Loucy (cell line): ENCODE data around the gene CASZ1.

Experiments
- H2AFZ ChIP-seq: fragments of 200-600 bp; sonication (generic); 2 replicates; pipeline ENCODE4 v1.6.0; 2016; ENCODE audit warnings: antibody characterized with exemption, mild to moderate bottlenecking, low read length, moderate library complexity
- H3F3A ChIP-seq: fragments of 200-600 bp; 2 replicates; pipeline ENCODE4 v1.6.0; 2016; ENCODE audit warnings: antibody characterized with exemption, low read depth, mild to moderate bottlenecking
- H3K27me3 ChIP-seq: fragments of 200-600 bp; sonication (generic); 2 replicates; pipeline ENCODE4 v1.6.1; 2014; ENCODE audit warnings: low read length, mild to moderate bottlenecking; ENCODE audit not compliant: insufficient read depth, poor library complexity, severe bottlenecking
- H3K36me3 ChIP-seq: fragments of 200-600 bp; sonication (generic); 2 replicates; pipeline ENCODE4 v1.6.1; 2016; ENCODE audit warnings: low read length; ENCODE audit not compliant: insufficient read depth
- H3K4me1 ChIP-seq: fragments of 200-600 bp; sonication (generic); 2 replicates; pipeline ENCODE4 v1.5.1; 2014; ENCODE audit warnings: low read length, mild to moderate bottlenecking; ENCODE audit not compliant: insufficient read depth, poor library complexity, severe bottlenecking
- H3K4me2 ChIP-seq: fragments of 200-600 bp; sonication (generic); 2 replicates; pipeline ENCODE4 v1.6.0; 2014; ENCODE audit warnings: antibody characterized with exemption, low read length, low read depth, mild to moderate bottlenecking; ENCODE audit not compliant: poor library complexity, severe bottlenecking
- H3K4me3 ChIP-seq: fragments of 200-600 bp; sonication (generic); 2 replicates; pipeline ENCODE4 v1.5.1; 2014; ENCODE audit warnings: low read length, mild to moderate bottlenecking, mixed read lengths; ENCODE audit not compliant: poor library complexity, severe bottlenecking
- H3K79me2 ChIP-seq: fragments of 200-600 bp; sonication (generic); 2 replicates; pipeline ENCODE4 v1.6.1; 2014; ENCODE audit warnings: low read length; ENCODE audit not compliant: insufficient read depth
- H3K9ac ChIP-seq: fragments of 200-600 bp; sonication (generic); 2 replicates; pipeline ENCODE4 v1.6.0; 2014; ENCODE audit warnings: mild to moderate bottlenecking, low read depth, low read length, moderate library complexity; ENCODE audit not compliant: poor library complexity, severe bottlenecking
- H3K9me2 ChIP-seq: fragments of 200-600 bp; sonication (generic); replicated peaks from 2 replicates; pipeline ENCODE4 v1.6.1; 2016; ENCODE audit warnings: low read depth, low read length, mixed read lengths
- H3K9me3 ChIP-seq: fragments of 200-600 bp; sonication (generic); 2 replicates; pipeline ENCODE4 v1.6.1; 2014; ENCODE audit warnings: mild to moderate bottlenecking, antibody characterized with exemption, low read length, low read depth; ENCODE audit not compliant: insufficient read depth
- H4K20me1 ChIP-seq: fragments of 200-600 bp; sonication (generic); 2 replicates; pipeline ENCODE4 v1.6.0; 2014; ENCODE audit warnings: antibody characterized with exemption, low read length, mild to moderate bottlenecking; ENCODE audit not compliant: insufficient read depth, poor library complexity, severe bottlenecking
- EZH2phosphoT487 ChIP-seq: fragments of 200-600 bp; IDR thresholded peaks from 2 replicates; pipeline ENCODE4 v1.6.1; 2018; ENCODE audit warnings: antibody characterized with exemption, mild to moderate bottlenecking, moderate library complexity, borderline replicate concordance
- TF ChIP-seq, protein P1 (sequence below): fragments of 200-600 bp; sonication (generic); conservative IDR thresholded peaks from 2 replicates; pipeline ENCODE4 v1.5.1; 2014; ENCODE audit warnings: mild to moderate bottlenecking, antibody characterized with exemption, low read length

Gene CASZ1

DNA sequence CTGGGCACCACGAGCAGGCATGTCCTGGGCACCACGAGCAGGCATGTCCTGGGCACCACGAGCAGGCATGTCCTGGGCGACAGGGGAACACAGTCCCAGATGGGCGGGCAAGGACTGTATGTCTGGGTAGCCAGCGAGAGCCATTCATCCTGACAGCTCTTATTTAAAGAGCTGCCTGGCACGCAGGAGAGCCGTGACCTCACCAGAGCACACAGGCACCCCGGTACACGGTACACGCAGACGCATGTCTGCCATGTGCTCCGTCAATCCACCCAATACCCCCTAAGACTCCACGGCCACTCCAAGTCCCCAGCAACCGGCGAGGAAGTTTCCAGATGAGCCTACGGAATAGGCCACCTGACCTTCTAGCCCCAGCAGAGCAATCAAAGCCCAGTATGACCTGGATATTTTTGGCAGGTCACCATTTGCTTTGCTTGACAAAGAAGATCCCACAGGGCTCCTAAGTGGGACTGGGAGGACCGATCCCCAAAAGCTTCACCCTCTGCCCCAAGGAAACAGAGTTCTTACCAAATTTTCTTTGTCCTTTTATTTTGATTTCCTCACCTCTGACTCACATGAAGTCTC lies 51.7 kb downstream of the CASZ1 start:
- no peaks in the 10 kb centered on the region for H3K79me2 ChIP-seq
- H3K9me3 ChIP-seq: no peaks in the 10 kb centered on the region
- no peak for TF ChIP-seq EZH2phosphoT487
- TF ChIP-seq, protein P1, sequence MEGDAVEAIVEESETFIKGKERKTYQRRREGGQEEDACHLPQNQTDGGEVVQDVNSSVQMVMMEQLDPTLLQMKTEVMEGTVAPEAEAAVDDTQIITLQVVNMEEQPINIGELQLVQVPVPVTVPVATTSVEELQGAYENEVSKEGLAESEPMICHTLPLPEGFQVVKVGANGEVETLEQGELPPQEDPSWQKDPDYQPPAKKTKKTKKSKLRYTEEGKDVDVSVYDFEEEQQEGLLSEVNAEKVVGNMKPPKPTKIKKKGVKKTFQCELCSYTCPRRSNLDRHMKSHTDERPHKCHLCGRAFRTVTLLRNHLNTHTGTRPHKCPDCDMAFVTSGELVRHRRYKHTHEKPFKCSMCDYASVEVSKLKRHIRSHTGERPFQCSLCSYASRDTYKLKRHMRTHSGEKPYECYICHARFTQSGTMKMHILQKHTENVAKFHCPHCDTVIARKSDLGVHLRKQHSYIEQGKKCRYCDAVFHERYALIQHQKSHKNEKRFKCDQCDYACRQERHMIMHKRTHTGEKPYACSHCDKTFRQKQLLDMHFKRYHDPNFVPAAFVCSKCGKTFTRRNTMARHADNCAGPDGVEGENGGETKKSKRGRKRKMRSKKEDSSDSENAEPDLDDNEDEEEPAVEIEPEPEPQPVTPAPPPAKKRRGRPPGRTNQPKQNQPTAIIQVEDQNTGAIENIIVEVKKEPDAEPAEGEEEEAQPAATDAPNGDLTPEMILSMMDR: no peak
- H3K36me3 ChIP-seq: no peaks in the 10 kb centered on the region
- no peaks in the 10 kb centered on the region for H4K20me1 ChIP-seq
- H2AFZ ChIP-seq: no peak overlapping the region
- peak overlapping the region; percentile 75 for H3K9ac ChIP-seq
- no peaks in the 10 kb centered on the region for H3K27me3 ChIP-seq
- H3K9me2 ChIP-seq: no peaks in the 10 kb centered on the region
- no peaks in the 10 kb centered on the region for H3F3A ChIP-seq
- no peak overlapping the region for H3K4me3 ChIP-seq
- no peaks in the 10 kb centered on the region for H3K4me1 ChIP-seq
- no peak overlapping the region for H3K4me2 ChIP-seq

DNA sequence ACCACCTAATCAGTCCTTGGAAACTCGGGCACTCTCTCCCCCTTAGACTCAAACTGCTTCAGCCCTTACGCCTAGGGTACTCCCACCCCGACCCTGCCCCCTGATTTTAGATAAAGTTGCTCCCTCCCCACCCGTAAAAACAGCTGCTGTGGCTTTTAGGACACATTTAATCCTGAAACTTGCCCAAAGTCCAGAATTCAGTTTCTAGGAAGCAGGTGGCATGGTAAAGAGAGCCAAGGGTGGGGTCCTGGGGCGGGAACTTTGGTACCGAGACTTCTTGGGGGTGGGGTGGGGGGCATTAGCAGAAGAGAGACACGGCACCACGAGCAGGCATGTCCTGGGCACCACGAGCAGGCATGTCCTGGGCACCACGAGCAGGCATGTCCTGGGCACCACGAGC lies 52.4 kb downstream of the CASZ1 start:
- TF ChIP-seq EZH2phosphoT487: no peak
- TF ChIP-seq, protein P1: no peak
- Histone ChIP-seq H3F3A (no peaks in the 10 kb centered on the region), H3K4me1 (no peaks in the 10 kb centered on the region), H3K9me3 (no peaks in the 10 kb centered on the region), H4K20me1 (no peaks in the 10 kb centered on the region), H3K36me3 (no peaks in the 10 kb centered on the region), H2AFZ (no peak overlapping the region), H3K79me2 (no peaks in the 10 kb centered on the region), H3K4me3 (no peak overlapping the region), H3K9me2 (no peaks in the 10 kb centered on the region), H3K9ac (peak overlapping the region; percentile 75), H3K27me3 (no peaks in the 10 kb centered on the region), H3K4me2 (no peak overlapping the region)

DNA sequence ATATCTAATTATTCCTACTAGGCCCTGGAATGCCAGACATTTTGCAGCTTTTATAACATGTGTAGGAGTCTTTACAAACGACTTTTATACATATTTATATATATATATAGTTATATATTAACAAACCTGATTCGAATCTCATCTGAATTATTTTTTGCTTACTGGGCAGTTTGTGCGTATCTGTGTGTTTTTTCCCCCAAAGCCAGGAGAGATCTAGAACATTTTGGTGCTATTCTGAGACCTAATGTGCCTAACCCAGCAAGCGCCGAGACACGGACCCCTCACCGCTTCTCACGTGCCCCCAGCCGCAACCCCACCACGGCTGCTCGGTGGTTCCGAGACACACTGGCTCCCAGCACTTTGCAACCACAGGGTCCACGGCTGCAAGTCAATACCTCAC lies 54.8 kb downstream of the CASZ1 start:
- no peaks in the 10 kb centered on the region for H3K9me2 ChIP-seq
- H3K79me2 ChIP-seq: no peaks in the 10 kb centered on the region
- H3K36me3 ChIP-seq: no peaks in the 10 kb centered on the region
- H3K9me3 ChIP-seq: no peaks in the 10 kb centered on the region
- TF ChIP-seq, protein P1: no peak
- no peak for TF ChIP-seq EZH2phosphoT487
- H3K4me1 ChIP-seq: no peaks in the 10 kb centered on the region
- H3K4me3 ChIP-seq: no peak overlapping the region
- no peak overlapping the region for H3K9ac ChIP-seq
- no peaks in the 10 kb centered on the region for H3F3A ChIP-seq
- no peak overlapping the region for H3K4me2 ChIP-seq
- H3K27me3 ChIP-seq: no peaks in the 10 kb centered on the region
- H2AFZ ChIP-seq: no peak overlapping the region
- H4K20me1 ChIP-seq: no peaks in the 10 kb centered on the region
